GM19193 (cell line): ENCODE measurements around the gene FRY.

ENCODE experiments used
- POLR2A ChIP-seq: IDR thresholded peaks from 4 replicates; pipeline ENCODE4 v1.6.1; 2011; ENCODE audit not compliant: insufficient read depth, insufficient read length; ENCODE audit errors: extremely low read depth

The FRY gene

DNA sequence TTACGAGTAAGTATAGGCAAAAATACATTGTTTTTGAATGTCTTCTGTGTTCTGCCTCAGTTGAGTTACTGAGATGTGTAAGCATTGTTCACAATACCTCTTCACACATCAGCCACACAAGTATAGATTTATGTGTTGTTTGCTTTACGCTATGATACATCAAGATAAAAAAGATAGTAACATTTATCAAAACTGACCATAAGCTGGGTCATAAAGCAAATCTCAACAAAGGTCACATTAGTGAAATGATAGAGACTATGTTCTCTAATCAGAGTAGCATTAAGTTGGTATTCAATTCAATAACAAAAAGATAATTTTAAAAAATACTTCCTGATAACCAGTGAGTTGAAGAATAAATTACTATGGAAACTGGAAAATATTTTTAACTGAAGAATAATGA lies 156.1 kb downstream of the FRY start:
- TF ChIP-seq POLR2A = no peak

DNA sequence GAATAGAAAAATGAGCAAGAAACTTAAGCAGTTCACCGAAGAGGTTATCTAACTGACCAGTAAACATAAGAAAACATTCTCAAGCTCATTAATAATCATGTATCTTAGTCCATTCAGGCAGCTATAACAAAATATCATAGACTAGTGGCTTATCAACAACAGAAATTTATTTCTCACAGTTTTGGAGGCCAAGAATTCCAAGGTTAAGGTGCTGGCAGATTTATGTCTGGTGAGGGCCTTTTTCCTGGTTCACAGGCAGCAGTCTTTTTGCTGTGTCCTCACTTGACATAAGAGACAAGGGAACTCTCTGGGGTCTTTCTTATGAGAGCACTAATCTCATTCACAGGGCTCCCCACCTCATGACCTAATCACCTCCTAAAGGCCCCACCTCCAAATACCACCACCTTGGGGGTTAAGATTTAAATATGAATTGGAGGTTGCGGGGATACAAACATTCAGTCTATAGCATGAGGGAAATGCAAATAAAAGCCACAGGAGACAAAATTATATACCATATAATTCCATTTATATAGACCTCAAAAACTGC lies 160.0 kb downstream of the FRY start:
- no peak for TF ChIP-seq POLR2A

DNA sequence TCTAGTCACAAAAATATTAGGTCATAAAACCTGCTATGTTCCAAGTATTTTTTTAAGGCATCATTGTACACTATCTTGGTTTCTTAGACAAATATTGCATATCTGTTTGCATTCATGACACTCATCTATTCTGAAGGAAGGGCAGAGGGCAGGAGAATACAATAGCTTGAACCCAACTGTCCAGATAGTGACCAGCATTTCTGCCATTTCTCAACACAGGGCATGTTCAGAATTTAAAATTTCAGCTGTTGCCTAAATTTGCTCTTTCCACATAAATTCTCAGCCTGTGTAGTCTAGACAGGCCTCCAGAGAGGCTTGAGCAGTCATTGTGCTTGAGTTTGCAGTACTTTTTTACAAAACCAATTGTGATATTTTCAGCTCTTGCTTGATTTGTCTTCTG lies 164.1 kb downstream of the FRY start:
- no peak for TF ChIP-seq POLR2A

DNA sequence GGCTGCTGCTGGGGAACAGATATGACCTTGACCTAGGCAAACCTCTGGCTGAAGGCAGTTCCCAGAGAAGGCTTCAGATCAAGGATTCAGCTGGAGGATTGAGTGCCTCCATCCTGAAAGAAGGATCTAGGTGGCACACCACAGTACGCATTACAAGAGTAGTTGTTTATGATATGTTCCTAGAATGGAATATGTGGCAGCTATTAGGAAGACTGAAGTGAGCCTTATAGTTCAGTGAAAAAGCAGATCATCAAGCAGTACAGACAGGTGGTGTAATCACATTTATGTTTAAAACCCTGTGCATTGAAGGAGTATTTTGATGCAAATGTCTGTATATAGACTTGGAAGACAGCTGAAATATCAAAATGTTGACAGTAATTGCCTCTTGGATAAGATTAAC lies 167.6 kb downstream of the FRY start:
- TF ChIP-seq POLR2A = no peak

DNA sequence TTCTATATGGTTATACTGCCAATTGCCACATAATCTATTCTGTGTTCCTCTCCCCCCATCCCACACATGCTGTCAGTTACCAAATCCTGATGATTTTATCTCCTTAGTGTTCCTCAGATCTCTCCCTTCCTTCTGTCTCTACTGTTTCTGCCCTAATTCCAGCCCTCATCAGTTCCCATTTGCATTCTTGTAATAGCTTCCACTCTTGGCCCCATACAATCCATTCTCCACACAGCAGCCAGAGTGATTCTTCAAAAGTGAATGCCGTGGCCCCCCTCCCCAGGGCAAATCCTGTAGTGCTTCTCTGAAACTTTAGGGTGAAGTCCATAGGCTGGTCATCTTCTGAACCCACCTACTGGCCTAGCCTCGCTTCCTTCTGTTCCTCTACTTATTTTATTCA lies 169.2 kb downstream of the FRY start:
- no peak for TF ChIP-seq POLR2A

DNA sequence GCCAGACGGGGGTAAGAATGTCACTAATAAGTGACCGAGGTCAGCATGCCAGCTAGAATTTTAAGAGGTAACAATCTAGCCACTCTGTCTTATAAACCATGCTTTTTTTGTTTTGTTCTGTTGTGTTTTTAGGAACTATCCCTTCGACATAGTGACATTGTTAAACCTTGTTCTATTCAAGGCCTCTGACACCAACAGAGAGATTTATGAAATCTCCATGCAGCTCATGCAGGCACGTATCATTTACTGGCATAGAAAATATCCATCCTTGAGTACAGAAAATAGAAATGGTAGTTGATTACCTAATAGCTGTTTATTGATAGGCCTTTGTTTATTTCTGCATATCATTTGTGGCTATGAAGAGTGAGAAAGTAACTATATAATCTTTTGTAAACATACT lies 170.2 kb downstream of the FRY start:
- TF ChIP-seq POLR2A = no peak

DNA sequence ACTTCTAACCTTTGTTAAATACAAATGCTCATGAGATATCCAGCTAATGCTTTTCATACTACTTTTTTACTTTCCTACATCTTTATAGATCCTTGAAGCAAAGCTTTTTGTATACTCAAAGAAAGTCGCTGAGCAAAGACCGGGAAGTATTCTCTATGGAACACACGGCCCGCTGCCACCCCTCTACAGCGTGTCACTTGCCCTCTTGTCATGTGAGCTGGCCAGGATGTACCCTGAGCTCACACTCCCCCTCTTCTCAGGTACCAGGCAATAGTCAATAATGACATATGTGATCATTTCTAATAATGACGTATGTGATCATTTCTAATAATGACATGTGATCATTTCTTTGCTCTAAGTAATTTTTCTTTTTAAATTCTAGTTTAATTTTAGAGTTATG lies 170.7 kb downstream of the FRY start:
- TF ChIP-seq POLR2A = no peak

DNA sequence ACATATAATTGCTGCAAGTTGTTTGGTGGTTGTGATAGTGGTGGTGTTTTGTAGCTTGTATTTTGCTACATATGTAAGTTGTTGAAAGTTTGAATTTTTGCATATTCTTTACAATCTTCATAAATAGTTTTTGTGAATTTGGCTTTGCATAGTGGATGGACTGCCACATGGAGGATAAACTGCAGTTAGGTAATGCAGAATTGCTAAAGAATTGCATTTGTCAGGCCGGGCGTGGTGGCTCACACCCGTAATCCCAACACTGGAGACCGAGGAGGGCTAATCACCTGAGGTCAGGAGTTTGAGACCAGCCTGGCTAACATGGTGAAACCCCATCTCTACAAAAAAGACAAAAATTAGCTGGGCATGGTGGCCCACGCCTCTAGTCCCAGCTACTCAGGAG lies 171.6 kb downstream of the FRY start:
- TF ChIP-seq POLR2A = no peak

DNA sequence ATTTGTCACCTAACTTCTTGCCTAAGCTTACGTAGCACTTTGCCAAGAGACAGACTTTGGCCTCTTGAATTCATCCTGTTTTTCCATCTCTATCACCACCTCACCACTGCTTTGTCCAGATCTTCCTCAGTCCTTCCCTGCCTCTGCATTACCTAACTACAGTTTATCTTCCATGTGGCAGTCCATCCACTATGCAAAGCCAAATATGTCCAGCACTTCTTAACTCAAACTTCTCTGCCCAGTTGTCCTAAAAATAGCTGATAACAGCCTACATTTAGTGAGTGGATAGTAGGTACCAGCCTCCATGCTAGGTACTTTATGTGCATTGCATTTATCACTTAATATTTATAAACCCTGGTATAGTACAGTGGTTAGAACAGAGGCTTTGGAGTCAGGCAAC lies 172.2 kb downstream of the FRY start:
- TF ChIP-seq POLR2A = no peak

DNA sequence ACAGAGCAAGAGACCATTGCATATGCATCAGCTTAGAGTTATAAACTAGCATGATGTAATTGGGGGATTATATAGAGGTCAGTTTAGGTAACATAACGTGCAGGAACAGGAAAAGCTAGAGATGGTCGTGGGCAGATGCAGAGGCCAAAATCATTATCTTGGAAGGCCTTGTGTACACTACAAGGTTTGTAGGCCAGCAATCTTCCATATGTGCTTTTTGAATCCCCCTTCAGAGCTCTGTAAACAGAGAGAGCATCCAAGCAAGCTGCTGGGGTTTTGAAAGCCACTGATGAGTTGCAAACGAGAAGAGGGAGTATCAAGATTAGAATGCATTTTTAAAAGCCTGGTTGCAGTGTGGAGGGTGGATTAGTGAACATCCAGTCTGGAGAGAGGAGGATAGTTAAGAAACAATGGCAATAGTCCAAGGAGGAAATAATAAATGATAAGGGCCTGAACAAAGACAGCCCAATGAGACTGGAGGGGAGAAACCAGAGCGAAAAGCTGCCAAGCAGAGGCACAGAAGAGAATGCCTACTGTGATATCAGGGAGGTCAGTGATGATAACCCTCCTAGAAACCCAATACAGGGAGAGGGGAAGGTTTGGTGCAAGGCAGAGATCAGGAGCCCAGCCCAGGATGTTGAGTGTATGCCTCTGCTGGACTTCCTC lies 174.0 kb downstream of the FRY start:
- TF ChIP-seq POLR2A = no peak

DNA sequence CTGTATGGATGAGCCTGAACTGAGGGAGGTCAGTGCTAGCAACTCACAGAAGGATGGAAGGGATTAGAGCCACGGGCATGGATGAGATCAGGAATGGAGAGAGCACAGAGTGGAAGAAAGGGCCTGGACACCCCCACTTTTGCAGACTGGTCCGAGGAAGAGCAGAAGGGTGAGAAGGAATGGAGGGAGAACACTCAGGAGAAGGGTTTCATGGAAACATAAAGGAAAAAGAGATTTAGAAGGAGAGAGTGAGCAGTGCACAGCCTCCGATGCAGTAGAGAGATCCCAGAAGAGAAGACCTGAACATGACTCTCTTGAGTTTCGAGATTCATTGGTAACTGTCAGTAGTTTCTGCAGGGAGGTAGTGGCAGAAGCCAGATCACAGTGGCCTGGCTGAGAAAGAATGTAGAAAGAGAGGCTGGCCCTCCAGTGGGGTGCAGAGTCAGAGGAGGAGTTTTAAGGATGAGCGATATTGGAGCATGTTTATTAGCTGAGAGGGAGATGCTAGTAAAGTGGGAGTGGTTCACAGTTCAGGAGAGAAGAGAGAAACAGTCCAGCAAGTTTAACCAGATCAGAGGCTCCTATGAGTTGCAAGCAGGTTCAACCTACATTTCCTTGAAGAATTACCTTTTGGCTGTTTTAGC lies 174.6 kb downstream of the FRY start:
- no peak for TF ChIP-seq POLR2A

DNA sequence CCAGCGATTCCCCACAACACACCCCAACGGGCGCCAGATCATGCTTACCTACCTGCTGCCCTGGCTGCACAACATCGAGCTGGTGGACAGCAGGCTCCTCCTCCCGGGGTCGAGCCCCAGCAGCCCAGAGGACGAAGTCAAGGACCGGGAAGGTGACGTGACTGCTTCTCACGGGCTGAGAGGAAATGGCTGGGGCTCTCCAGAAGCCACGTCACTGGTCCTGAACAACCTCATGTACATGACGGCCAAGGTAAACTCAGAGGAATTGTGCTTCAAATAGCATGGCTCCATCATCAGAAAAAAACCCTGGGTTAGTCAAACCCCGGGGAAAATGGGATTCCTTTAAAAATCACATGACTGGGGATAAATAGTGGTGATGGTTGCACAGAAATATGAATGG lies 177.3 kb downstream of the FRY start:
- TF ChIP-seq POLR2A = no peak

DNA sequence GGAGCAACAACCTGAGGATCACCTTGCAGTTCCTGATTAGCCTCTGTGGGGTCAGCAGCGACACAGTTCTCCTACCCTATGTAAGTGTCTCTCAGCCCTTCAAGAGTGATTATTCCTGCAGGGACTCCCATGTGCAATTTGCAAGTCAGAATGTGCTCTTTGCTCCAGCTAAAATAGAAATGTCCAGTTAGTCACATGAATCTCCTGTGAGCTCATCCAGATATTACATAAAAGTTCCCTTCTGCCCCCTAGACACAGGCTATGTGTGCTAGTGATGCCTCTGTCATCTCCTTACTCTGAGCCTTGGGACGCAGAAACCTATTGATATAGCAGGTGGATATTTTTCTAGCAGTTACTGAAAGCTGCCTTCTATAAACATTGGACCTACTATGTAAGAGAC lies 178.1 kb downstream of the FRY start:
- no peak for TF ChIP-seq POLR2A

DNA sequence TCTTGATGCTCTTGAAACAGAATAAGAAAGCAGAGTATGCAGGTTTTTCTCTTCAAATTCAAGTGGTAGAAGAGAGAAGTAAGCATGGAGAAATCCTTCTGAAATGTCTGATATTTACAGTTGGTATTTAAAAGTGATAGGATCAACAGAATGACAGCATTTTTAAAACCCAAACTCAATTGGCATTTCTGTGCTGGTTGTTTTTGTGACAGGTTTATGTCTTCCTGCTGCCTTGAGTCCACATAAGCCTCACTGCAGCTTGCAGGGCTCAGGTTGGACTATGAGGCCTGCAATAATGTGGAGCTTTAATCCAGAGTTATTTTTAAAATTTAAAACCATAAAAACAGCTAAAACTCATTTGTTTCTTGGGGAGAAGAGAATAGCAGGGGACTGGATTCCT lies 178.5 kb downstream of the FRY start:
- TF ChIP-seq POLR2A = no peak

DNA sequence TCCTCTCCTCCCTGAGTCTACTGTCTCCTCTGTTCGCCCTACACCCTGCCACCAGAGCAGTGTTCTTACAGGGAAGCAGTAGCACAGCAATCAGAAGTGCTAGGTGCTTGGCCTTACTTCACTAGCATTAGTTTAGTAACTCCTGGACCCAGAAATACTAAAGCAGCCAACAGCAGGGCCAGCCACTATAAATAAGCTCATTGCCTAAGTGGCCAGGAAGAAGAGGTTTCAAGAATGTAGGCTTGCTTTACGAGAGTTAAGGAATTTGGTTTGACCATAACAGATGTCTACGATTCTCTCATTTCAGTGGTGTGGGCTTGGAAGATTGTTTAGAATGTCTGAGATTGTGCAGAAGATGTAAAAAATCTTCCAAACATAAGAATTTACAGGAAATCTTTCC lies 180.2 kb downstream of the FRY start:
- no peak for TF ChIP-seq POLR2A

DNA sequence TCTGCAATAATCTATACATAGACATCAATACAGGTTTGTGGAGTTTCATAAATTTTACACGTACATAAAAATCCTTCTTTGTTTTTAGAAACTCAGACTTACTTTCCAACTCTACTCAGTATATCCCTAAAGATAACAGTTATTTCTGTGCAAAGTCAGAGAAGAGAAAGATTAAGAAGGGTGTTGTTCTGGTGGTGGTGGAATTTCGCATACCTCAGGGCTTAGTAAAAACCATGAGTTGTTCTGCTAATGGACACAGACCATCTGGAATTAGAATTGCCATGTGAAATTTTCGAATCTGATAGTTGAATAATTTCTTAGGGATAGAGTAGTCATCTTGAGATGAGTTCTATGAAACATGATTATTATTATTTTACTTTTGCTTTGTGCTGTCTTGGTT lies 180.8 kb downstream of the FRY start:
- TF ChIP-seq POLR2A = no peak
